ENCODE data around the gene DMBX1.

Gene DMBX1

GRCh38 chr1:46457178-46457577 lies 32.5 kb upstream of the DMBX1 start:
- no peak overlapping the region for H3K4me2 ChIP-seq (ENCODE audit: low read length)
- peaks cover 18% of the 10 kb centered on the region; the same call in 1 of the 2 replicates for H3K27me3 ChIP-seq (ENCODE audit: insufficient read depth, low read length)
- H3K27ac ChIP-seq (ENCODE audit: low read depth, low read length, poor library complexity, severe bottlenecking): no peak overlapping the region
- H3K4me3 ChIP-seq (ENCODE audit: low read depth, low read length, poor library complexity, severe bottlenecking): no peak overlapping the region
- H3K36me3 ChIP-seq (ENCODE audit: insufficient read depth, low read length): no peaks in the 10 kb centered on the region
- H3K9me2 ChIP-seq (ENCODE audit: low read depth, low read length): no peaks in the 10 kb centered on the region
- H4K20me1 ChIP-seq (ENCODE audit: insufficient read depth, low read length): no peaks in the 10 kb centered on the region
- no peak overlapping the region for H3K9ac ChIP-seq (ENCODE audit: low read length)
- TF ChIP-seq CTCF (IDR thresholded peaks at IDR 0.05; ENCODE audit: low read length) (no peak), EZH2 (IDR thresholded peaks at IDR 0.05; ENCODE audit: borderline replicate concordance, low read length) (no peak)
- no peaks in the 10 kb centered on the region for H3K4me1 ChIP-seq (ENCODE audit: insufficient read depth, low read length, severe bottlenecking)
- H2AFZ ChIP-seq (ENCODE audit: low read length): no peak overlapping the region
- H3K9me3 ChIP-seq (ENCODE audit: low read length): no peaks in the 10 kb centered on the region
- H3F3A ChIP-seq (ENCODE audit: insufficient read depth, low read length): no peaks in the 10 kb centered on the region
- no peaks in the 10 kb centered on the region for H3K79me2 ChIP-seq (ENCODE audit: insufficient read depth, low read length)

- Histone ChIP-seq H2AFZ (ENCODE audit: low read length) (no peak overlapping the region), H3K36me3 (ENCODE audit: insufficient read depth, low read length) (no peaks in the 10 kb centered on the region), H3K9ac (ENCODE audit: low read length) (no peak overlapping the region), H3K9me2 (ENCODE audit: low read depth, low read length) (no peaks in the 10 kb centered on the region), H3K27ac (ENCODE audit: low read depth, low read length, poor library complexity, severe bottlenecking) (no peak overlapping the region), H3K4me3 (ENCODE audit: low read depth, low read length, poor library complexity, severe bottlenecking) (no peak overlapping the region), H3K4me1 (ENCODE audit: insufficient read depth, low read length, severe bottlenecking) (no peaks in the 10 kb centered on the region), H3K9me3 (ENCODE audit: low read length) (no peaks in the 10 kb centered on the region), H3F3A (ENCODE audit: insufficient read depth, low read length) (no peaks in the 10 kb centered on the region), H3K79me2 (ENCODE audit: insufficient read depth, low read length) (no peaks in the 10 kb centered on the region), H3K27me3 (ENCODE audit: insufficient read depth, low read length) (peaks cover 18% of the 10 kb centered on the region; the same call in 1 of the 2 replicates), H4K20me1 (ENCODE audit: insufficient read depth, low read length) (no peaks in the 10 kb centered on the region), H3K4me2 (ENCODE audit: low read length) (no peak overlapping the region)
- TF ChIP-seq EZH2 (IDR thresholded peaks at IDR 0.05; ENCODE audit: borderline replicate concordance, low read length) (no peak), CTCF (IDR thresholded peaks at IDR 0.05; ENCODE audit: low read length) (no peak)
These were observed 31.4 kb upstream of the DMBX1 start for GRCh38 chr1:46458190-46458589.

GRCh38 chr1:46458846-46459245 lies 30.8 kb upstream of the DMBX1 start:
- no peak for TF ChIP-seq EZH2 (IDR thresholded peaks at IDR 0.05; ENCODE audit: borderline replicate concordance, low read length)
- no peak for TF ChIP-seq CTCF (IDR thresholded peaks at IDR 0.05; ENCODE audit: low read length)
- H3F3A ChIP-seq (ENCODE audit: insufficient read depth, low read length): no peaks in the 10 kb centered on the region
- no peaks in the 10 kb centered on the region for H4K20me1 ChIP-seq (ENCODE audit: insufficient read depth, low read length)
- H2AFZ ChIP-seq (ENCODE audit: low read length): no peak overlapping the region
- H3K27me3 ChIP-seq (ENCODE audit: insufficient read depth, low read length): peaks cover 18% of the 10 kb centered on the region; the same call in 1 of the 2 replicates
- H3K79me2 ChIP-seq (ENCODE audit: insufficient read depth, low read length): no peaks in the 10 kb centered on the region
- H3K36me3 ChIP-seq (ENCODE audit: insufficient read depth, low read length): no peaks in the 10 kb centered on the region
- no peaks in the 10 kb centered on the region for H3K9me3 ChIP-seq (ENCODE audit: low read length)
- H3K4me2 ChIP-seq (ENCODE audit: low read length): no peak overlapping the region
- no peaks in the 10 kb centered on the region for H3K9me2 ChIP-seq (ENCODE audit: low read depth, low read length)
- no peak overlapping the region for H3K4me3 ChIP-seq (ENCODE audit: low read depth, low read length, poor library complexity, severe bottlenecking)
- no peak overlapping the region for H3K9ac ChIP-seq (ENCODE audit: low read length)
- H3K27ac ChIP-seq (ENCODE audit: low read depth, low read length, poor library complexity, severe bottlenecking): no peak overlapping the region
- no peaks in the 10 kb centered on the region for H3K4me1 ChIP-seq (ENCODE audit: insufficient read depth, low read length, severe bottlenecking)
